ENCODE measurements around the gene RSRP1.
"Not testable (repeated sequence)": the region's sequence is repeated elsewhere in the genome, so short reads cannot be mapped to it uniquely, and the experiment has no call there.

The RSRP1 gene

DNA sequence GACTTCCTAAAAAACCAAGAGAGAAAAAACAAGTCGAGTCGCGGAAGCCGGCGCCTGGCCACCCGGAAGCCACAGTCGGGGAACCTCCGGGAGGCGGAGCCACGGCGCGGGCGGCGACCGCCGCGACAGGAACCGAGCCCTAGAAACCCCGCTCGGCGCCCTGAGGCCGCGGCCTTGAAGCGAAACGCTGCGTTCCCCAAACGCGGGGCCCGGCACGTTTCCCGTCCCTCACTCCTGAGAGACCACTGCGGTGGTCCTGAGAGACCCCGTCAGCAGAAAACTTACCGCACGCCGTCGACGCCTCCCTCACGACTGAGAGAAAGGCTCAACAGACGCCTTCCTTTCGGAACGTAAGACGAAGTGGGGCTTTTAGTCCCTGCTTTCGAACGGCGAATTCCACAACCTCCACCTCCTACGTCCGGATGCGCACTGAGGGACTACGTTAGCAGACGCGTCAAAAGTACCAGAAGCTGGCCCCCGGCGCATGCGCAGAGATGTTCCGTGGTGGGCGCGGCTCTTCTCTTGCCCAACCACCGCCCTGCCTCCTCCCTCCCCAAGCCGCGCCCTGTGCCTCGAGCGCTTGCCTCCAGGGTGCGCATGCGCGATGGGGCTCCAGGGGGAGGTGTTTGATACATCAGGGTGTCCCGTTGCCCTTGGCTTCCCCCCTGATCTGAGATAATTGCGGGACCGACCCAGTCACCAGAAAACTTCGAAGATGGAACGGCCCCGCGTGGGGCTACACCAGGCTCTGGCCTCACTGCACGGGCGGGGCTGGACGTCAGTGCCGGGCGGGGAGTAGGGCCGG, at the start of gene RSRP1:
TSS of gene RSRP1 (minus strand) at position 431 of the 805 bp plus-strand sequence. CDS start 491 bp downstream, outside the sequence.
- H3K9ac ChIP-seq (ENCODE audit: low read length), result peak within 1 kb of the TSS; percentile 92
- H3K36me3 ChIP-seq (ENCODE audit: control insufficient read depth, insufficient read depth, low read length), result peaks cover 40% of the 10 kb centered on the region
- peak within 1 kb of the TSS; percentile 85 for H3K27ac ChIP-seq (ENCODE audit: low read depth, low read length)
- H3K4me1 ChIP-seq (ENCODE audit: control insufficient read depth, insufficient read depth, low read length), result peaks cover 7% of the 10 kb centered on the region; the same call in 1 of the 2 replicates
- no peaks in the 10 kb centered on the region for H3K27me3 ChIP-seq (ENCODE audit: control insufficient read depth, insufficient read depth, low read length)
- peak within 1 kb of the TSS; percentile 94 for H3K4me3 ChIP-seq (ENCODE audit: low read depth, low read length)
- no peaks in the 10 kb centered on the region for H3K9me3 ChIP-seq (ENCODE audit: control insufficient read depth, insufficient read depth, low read depth, low read length)

- not testable (repeated sequence) for H3K4me1 ChIP-seq (ENCODE audit: control insufficient read depth, insufficient read depth, low read length); H3K27ac ChIP-seq (ENCODE audit: low read depth, low read length); H3K27me3 ChIP-seq (ENCODE audit: control insufficient read depth, insufficient read depth, low read length); H3K9me3 ChIP-seq (ENCODE audit: control insufficient read depth, insufficient read depth, low read depth, low read length); H3K4me3 ChIP-seq (ENCODE audit: low read depth, low read length); H3K36me3 ChIP-seq (ENCODE audit: control insufficient read depth, insufficient read depth, low read length); H3K9ac ChIP-seq (ENCODE audit: low read length)
Measured at GRCh38 chr1:25296501-25296900, 49.2 kb upstream of the RSRP1 start.

DNA sequence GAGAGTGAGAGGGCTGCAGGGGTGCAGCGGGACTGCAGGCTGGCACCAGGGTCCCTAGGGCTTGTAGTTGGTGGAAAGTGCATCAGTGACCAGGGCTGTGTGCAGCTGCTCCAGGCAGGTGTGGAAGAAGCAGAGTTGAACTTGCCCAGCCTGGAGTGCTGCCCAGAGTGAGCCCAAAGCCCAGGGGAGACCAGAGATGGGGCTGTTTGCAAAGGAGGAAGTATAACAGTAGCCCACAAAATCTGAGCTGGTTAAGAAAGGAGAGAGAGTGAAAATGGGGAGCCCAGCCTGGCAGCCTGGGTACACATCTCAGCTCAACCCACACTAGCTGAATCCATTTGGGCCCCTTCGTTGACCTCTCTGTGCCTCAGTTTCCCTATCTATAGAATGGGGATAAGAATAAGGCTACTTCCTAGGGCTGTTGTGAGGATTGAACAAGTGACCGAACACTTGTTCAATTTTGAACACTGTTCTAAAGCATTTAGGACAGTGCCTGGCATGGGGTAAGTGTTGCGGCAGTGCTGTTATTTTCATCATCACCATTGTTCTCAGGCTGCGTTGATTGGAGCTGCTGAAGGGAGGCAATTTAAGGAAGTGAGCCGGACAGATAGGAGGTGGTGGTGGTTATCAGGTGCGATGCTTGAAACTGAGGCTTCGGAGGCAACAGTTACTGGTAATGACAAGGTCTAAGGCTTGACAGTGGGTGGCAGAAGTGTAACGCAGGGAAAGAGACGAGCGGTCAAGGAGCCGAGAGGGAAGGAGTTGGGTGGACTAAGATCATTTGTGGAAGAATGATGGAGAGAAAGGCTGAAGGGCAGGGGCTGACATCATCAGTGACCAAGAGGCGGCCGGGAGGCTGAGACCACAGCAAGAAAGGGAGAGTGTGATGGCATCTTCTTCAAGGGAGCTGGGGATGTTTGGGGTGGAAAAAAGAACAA, 47.9 kb upstream of the RSRP1 start:
- H3K9me3 ChIP-seq (ENCODE audit: control insufficient read depth, insufficient read depth, low read depth, low read length); H3K9ac ChIP-seq (ENCODE audit: low read length); H3K27me3 ChIP-seq (ENCODE audit: control insufficient read depth, insufficient read depth, low read length); H3K36me3 ChIP-seq (ENCODE audit: control insufficient read depth, insufficient read depth, low read length); H3K4me3 ChIP-seq (ENCODE audit: low read depth, low read length); H3K4me1 ChIP-seq (ENCODE audit: control insufficient read depth, insufficient read depth, low read length); H3K27ac ChIP-seq (ENCODE audit: low read depth, low read length): not testable (repeated sequence)

- H3K9me3 ChIP-seq (ENCODE audit: control insufficient read depth, insufficient read depth, low read depth, low read length); H3K9ac ChIP-seq (ENCODE audit: low read length); H3K4me1 ChIP-seq (ENCODE audit: control insufficient read depth, insufficient read depth, low read length); H3K4me3 ChIP-seq (ENCODE audit: low read depth, low read length); H3K36me3 ChIP-seq (ENCODE audit: control insufficient read depth, insufficient read depth, low read length); H3K27ac ChIP-seq (ENCODE audit: low read depth, low read length); H3K27me3 ChIP-seq (ENCODE audit: control insufficient read depth, insufficient read depth, low read length): not testable (repeated sequence)
Measured at GRCh38 chr1:25293426-25293825, 46.2 kb upstream of the RSRP1 start.

DNA sequence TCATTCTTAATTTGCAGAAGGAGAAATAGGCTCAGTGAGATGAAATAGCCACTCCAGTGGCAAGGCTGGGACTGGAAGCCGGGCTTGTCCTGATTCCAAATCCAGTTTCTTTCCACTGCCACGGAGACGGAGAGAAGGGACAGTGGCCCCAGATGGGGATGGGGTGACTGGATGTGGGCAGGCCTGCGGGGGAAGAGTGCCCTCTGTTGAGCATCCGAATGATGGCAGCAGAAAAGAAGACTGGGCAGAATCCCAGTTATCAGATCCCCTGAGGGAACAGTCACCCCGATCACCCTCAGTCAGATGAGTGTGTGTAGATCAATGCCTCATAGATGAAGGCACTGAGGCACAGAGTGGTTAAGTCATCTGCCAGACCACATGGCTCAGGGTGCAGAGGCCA, 42.8 kb upstream of the RSRP1 start:
- not testable (repeated sequence) for H3K9ac ChIP-seq (ENCODE audit: low read length); H3K4me1 ChIP-seq (ENCODE audit: control insufficient read depth, insufficient read depth, low read length); H3K36me3 ChIP-seq (ENCODE audit: control insufficient read depth, insufficient read depth, low read length); H3K4me3 ChIP-seq (ENCODE audit: low read depth, low read length); H3K27ac ChIP-seq (ENCODE audit: low read depth, low read length); H3K27me3 ChIP-seq (ENCODE audit: control insufficient read depth, insufficient read depth, low read length); H3K9me3 ChIP-seq (ENCODE audit: control insufficient read depth, insufficient read depth, low read depth, low read length)

- H3K9ac ChIP-seq (ENCODE audit: low read length); H3K27me3 ChIP-seq (ENCODE audit: control insufficient read depth, insufficient read depth, low read length); H3K27ac ChIP-seq (ENCODE audit: low read depth, low read length); H3K9me3 ChIP-seq (ENCODE audit: control insufficient read depth, insufficient read depth, low read depth, low read length); H3K36me3 ChIP-seq (ENCODE audit: control insufficient read depth, insufficient read depth, low read length); H3K4me3 ChIP-seq (ENCODE audit: low read depth, low read length); H3K4me1 ChIP-seq (ENCODE audit: control insufficient read depth, insufficient read depth, low read length): not testable (repeated sequence)
Measured at GRCh38 chr1:25288573-25289101, 41.4 kb upstream of the RSRP1 start.

GRCh38 chr1:25287164-25287563, 39.9 kb upstream of the RSRP1 start:
- not testable (repeated sequence) for H3K36me3 ChIP-seq (ENCODE audit: control insufficient read depth, insufficient read depth, low read length); H3K9ac ChIP-seq (ENCODE audit: low read length); H3K27me3 ChIP-seq (ENCODE audit: control insufficient read depth, insufficient read depth, low read length); H3K4me3 ChIP-seq (ENCODE audit: low read depth, low read length); H3K9me3 ChIP-seq (ENCODE audit: control insufficient read depth, insufficient read depth, low read depth, low read length); H3K4me1 ChIP-seq (ENCODE audit: control insufficient read depth, insufficient read depth, low read length); H3K27ac ChIP-seq (ENCODE audit: low read depth, low read length)

DNA sequence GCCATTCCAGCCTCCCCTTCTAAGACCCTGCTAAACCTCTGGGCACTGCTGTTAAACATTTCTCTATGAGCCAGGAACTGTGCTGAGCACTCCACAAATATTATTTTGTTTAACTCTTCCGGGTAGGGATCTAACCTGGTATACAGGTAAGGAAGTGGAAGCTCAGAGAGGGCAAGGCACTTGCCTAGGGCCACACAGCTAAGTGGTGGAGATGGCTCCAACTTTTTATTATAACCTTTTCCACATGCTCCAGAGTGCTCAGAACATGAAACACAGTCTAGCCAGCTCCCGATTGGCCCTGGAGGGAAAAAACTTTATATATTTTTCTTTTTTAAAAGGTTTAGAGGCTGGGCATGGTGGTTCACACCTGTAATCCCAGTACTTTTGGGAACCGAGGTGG, 38.6 kb upstream of the RSRP1 start:
- not testable (repeated sequence) for H3K36me3 ChIP-seq (ENCODE audit: control insufficient read depth, insufficient read depth, low read length); H3K4me1 ChIP-seq (ENCODE audit: control insufficient read depth, insufficient read depth, low read length); H3K9ac ChIP-seq (ENCODE audit: low read length); H3K27ac ChIP-seq (ENCODE audit: low read depth, low read length); H3K27me3 ChIP-seq (ENCODE audit: control insufficient read depth, insufficient read depth, low read length); H3K4me3 ChIP-seq (ENCODE audit: low read depth, low read length); H3K9me3 ChIP-seq (ENCODE audit: control insufficient read depth, insufficient read depth, low read depth, low read length)

DNA sequence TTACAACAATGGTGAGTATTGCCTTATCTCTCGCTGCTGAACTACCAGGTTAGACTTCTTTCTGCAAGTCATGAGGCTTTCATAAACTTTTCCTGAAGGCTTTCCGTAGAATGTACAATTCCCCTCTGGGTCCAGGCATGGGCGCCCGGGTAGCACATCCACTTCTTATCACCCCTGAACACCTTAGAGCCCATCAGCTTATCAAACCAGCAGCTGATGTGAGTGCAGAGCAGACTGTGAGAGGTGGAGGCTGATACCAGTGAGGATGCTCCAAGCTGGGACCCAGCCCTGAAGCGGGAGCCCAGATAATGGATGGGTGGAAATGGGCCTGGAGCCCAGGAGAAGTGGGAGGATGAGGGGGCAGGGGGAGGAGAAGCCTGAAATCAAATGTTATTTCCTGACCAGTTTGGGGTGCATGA, 32.4 kb upstream of the RSRP1 start:
- not testable (repeated sequence) for H3K27me3 ChIP-seq (ENCODE audit: control insufficient read depth, insufficient read depth, low read length); H3K4me1 ChIP-seq (ENCODE audit: control insufficient read depth, insufficient read depth, low read length); H3K4me3 ChIP-seq (ENCODE audit: low read depth, low read length); H3K9ac ChIP-seq (ENCODE audit: low read length); H3K36me3 ChIP-seq (ENCODE audit: control insufficient read depth, insufficient read depth, low read length); H3K9me3 ChIP-seq (ENCODE audit: control insufficient read depth, insufficient read depth, low read depth, low read length); H3K27ac ChIP-seq (ENCODE audit: low read depth, low read length)

- H3K9ac ChIP-seq (ENCODE audit: low read length); H3K27me3 ChIP-seq (ENCODE audit: control insufficient read depth, insufficient read depth, low read length); H3K27ac ChIP-seq (ENCODE audit: low read depth, low read length); H3K36me3 ChIP-seq (ENCODE audit: control insufficient read depth, insufficient read depth, low read length); H3K4me1 ChIP-seq (ENCODE audit: control insufficient read depth, insufficient read depth, low read length); H3K4me3 ChIP-seq (ENCODE audit: low read depth, low read length); H3K9me3 ChIP-seq (ENCODE audit: control insufficient read depth, insufficient read depth, low read depth, low read length): not testable (repeated sequence)
Measured at GRCh38 chr1:25278790-25279189, 31.5 kb upstream of the RSRP1 start.

- H3K36me3 ChIP-seq (ENCODE audit: control insufficient read depth, insufficient read depth, low read length); H3K9me3 ChIP-seq (ENCODE audit: control insufficient read depth, insufficient read depth, low read depth, low read length); H3K4me3 ChIP-seq (ENCODE audit: low read depth, low read length); H3K9ac ChIP-seq (ENCODE audit: low read length); H3K27ac ChIP-seq (ENCODE audit: low read depth, low read length); H3K27me3 ChIP-seq (ENCODE audit: control insufficient read depth, insufficient read depth, low read length); H3K4me1 ChIP-seq (ENCODE audit: control insufficient read depth, insufficient read depth, low read length): not testable (repeated sequence)
Measured at GRCh38 chr1:25278358-25278757, 31.1 kb upstream of the RSRP1 start.

Measured in HUES6 (cell line).